ENCODE results near the gene ARHGAP24. TPM values are rescaled to one million over a fixed set of nuclear protein-coding genes. Genes with fewer than 3 reads are reported as not detected.

Gene ARHGAP24
- total and polyA plus RNA-seq, 10 of the 15 experiments (the other 5 are each of a cell fraction or from before 2014, with no cell fraction given) = 0.10 to 4.2 (median 0.52) TPM

- TF ChIP-seq HSF1 (IDR thresholded peaks at IDR 0.05; ENCODE audit: low read depth, low read length) (no peak), EGR1 (IDR thresholded peaks at IDR 0.05; ENCODE audit: borderline replicate concordance in 1 of 2, low read depth in 2 of 2, low read length in 2 of 2) (no peak), SUPT20H (IDR thresholded peaks at IDR 0.05; ENCODE audit: borderline replicate concordance, control insufficient read depth, low read depth, low read length) (no peak), ZNF207 (IDR thresholded peaks at IDR 0.05; ENCODE audit: borderline replicate concordance) (no peak), BMI1 (IDR thresholded peaks at IDR 0.05; ENCODE audit: borderline replicate concordance) (peak; percentile 58), MEF2A (IDR thresholded peaks at IDR 0.05; ENCODE audit: insufficient read depth, low read depth, low read length) (0 out of 2 replicates have a peak, but pooled peaks have one; percentile 20), MEF2B (IDR thresholded peaks at IDR 0.05; ENCODE audit: partially characterized antibody, poor library complexity, severe bottlenecking) (peak; percentile 73), MAX (IDR thresholded peaks at IDR 0.05; ENCODE audit: low read depth, low read length) (no peak), CEBPB (IDR thresholded peaks at IDR 0.05; ENCODE audit: borderline replicate concordance in 1 of 2, low read depth in 2 of 2, low read length in 2 of 2) (no peak), FOXK2 (IDR thresholded peaks at IDR 0.05) (no peak), RCOR1 (conservative IDR thresholded peaks at IDR 0.05; ENCODE audit: low read depth, low read length) (no peak), HCFC1 (IDR thresholded peaks at IDR 0.05; ENCODE audit: low read length) (no peak), PAX8 (IDR thresholded peaks at IDR 0.05) (no peak), TCF3 (IDR thresholded peaks at IDR 0.05; ENCODE audit: borderline replicate concordance, insufficient read depth, low read depth, low read length) (no peak), DPF2 (IDR thresholded peaks at IDR 0.05) (0 out of 2 replicates have a peak, but pooled peaks have one; percentile 31), HDAC6 (IDR thresholded peaks at IDR 0.05; ENCODE audit: unreplicated experiment) (no peak), ZBED1 (IDR thresholded peaks at IDR 0.05; ENCODE audit: borderline replicate concordance) (no peak)
Observed at GRCh38 chr4:85780664-85781063, 305.7 kb downstream of the ARHGAP24 start (continued).
